Erythroblast (primary cell): ENCODE measurements around the gene ZNF506.
"Not testable (repeated sequence)": the region's sequence is repeated elsewhere in the genome, so short reads cannot be mapped to it uniquely, and the experiment has no call there.

Experiments
- GATA1 ChIP-seq: IDR thresholded peaks from 2 replicates; pipeline ENCODE4 v1.6.1; 2011; ENCODE audit warnings: low read depth, mild to moderate bottlenecking, control low read depth, low read length, moderate library complexity
- POLR2A ChIP-seq: IDR thresholded peaks from 2 replicates; pipeline ENCODE4 v1.6.1; 2011; ENCODE audit warnings: mild to moderate bottlenecking, low read length

DNA sequence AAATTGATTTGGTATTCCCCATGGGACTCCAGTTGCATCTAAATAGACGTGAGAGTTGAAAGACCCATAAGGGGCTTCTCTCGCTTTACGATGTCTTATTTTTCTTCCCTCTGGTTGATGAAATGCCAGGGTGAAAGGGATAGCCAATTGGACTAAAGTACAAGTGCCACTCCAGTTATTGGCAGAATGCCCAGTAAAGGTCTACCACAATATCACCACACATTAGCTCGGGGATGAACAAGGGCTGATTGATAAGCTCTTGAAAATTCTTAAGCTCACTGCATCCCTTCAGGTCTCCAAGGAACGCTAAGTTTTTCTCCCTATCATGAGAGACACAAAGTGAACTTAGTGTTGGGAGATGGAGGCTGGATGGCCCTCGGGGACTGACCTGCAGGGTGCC is 39.8 kb downstream of the ZNF506 start:
- not testable (repeated sequence) for TF ChIP-seq POLR2A, GATA1
